ENCODE data around the gene HSPB8.

The HSPB8 gene

GRCh38 chr12:119198440-119198839 is 19.7 kb downstream of the HSPB8 start:
- H3K4me3 ChIP-seq (ENCODE audit: low read depth, low read length, poor library complexity, severe bottlenecking), result no peak overlapping the region
- H3K9ac ChIP-seq (ENCODE audit: low read length), result no peak overlapping the region
- TF ChIP-seq CTCF (IDR thresholded peaks at IDR 0.05; ENCODE audit: low read length) (no peak), EZH2 (IDR thresholded peaks at IDR 0.05; ENCODE audit: borderline replicate concordance, low read length) (no peak)
- no peaks in the 10 kb centered on the region for H3K4me1 ChIP-seq (ENCODE audit: insufficient read depth, low read length, severe bottlenecking)
- no peak overlapping the region for H3K4me2 ChIP-seq (ENCODE audit: low read length)
- no peak overlapping the region for H2AFZ ChIP-seq (ENCODE audit: low read length)
- H3K9me3 ChIP-seq (ENCODE audit: low read length), result no peaks in the 10 kb centered on the region
- H3K27ac ChIP-seq (ENCODE audit: low read depth, low read length, poor library complexity, severe bottlenecking), result no peak overlapping the region
- H3K9me2 ChIP-seq (ENCODE audit: low read depth, low read length), result no peaks in the 10 kb centered on the region
- no peaks in the 10 kb centered on the region for H3K79me2 ChIP-seq (ENCODE audit: insufficient read depth, low read length)
- no peaks in the 10 kb centered on the region for H3F3A ChIP-seq (ENCODE audit: insufficient read depth, low read length)
- H3K27me3 ChIP-seq (ENCODE audit: insufficient read depth, low read length), result no peaks in the 10 kb centered on the region
- H3K36me3 ChIP-seq (ENCODE audit: insufficient read depth, low read length), result no peaks in the 10 kb centered on the region
- H4K20me1 ChIP-seq (ENCODE audit: insufficient read depth, low read length), result no peaks in the 10 kb centered on the region

GRCh38 chr12:119200601-119201000 is 21.9 kb downstream of the HSPB8 start:
- H3K4me1 ChIP-seq (ENCODE audit: insufficient read depth, low read length, severe bottlenecking), result no peaks in the 10 kb centered on the region
- H3K9me2 ChIP-seq (ENCODE audit: low read depth, low read length), result no peaks in the 10 kb centered on the region
- no peak for TF ChIP-seq EZH2 (IDR thresholded peaks at IDR 0.05; ENCODE audit: borderline replicate concordance, low read length)
- TF ChIP-seq CTCF (IDR thresholded peaks at IDR 0.05; ENCODE audit: low read length), result no peak
- no peaks in the 10 kb centered on the region for H4K20me1 ChIP-seq (ENCODE audit: insufficient read depth, low read length)
- no peaks in the 10 kb centered on the region for H3K36me3 ChIP-seq (ENCODE audit: insufficient read depth, low read length)
- H3K27ac ChIP-seq (ENCODE audit: low read depth, low read length, poor library complexity, severe bottlenecking), result no peak overlapping the region
- H3K27me3 ChIP-seq (ENCODE audit: insufficient read depth, low read length), result no peaks in the 10 kb centered on the region
- H3K9ac ChIP-seq (ENCODE audit: low read length), result no peak overlapping the region
- no peak overlapping the region for H3K4me2 ChIP-seq (ENCODE audit: low read length)
- no peaks in the 10 kb centered on the region for H3K79me2 ChIP-seq (ENCODE audit: insufficient read depth, low read length)
- H3K9me3 ChIP-seq (ENCODE audit: low read length), result no peaks in the 10 kb centered on the region
- H3F3A ChIP-seq (ENCODE audit: insufficient read depth, low read length), result no peaks in the 10 kb centered on the region
- H3K4me3 ChIP-seq (ENCODE audit: low read depth, low read length, poor library complexity, severe bottlenecking), result no peak overlapping the region
- no peak overlapping the region for H2AFZ ChIP-seq (ENCODE audit: low read length)

GRCh38 chr12:119201789-119202543 is 23.2 kb downstream of the HSPB8 start:
- no peaks in the 10 kb centered on the region for H3K9me2 ChIP-seq (ENCODE audit: low read depth, low read length)
- no peaks in the 10 kb centered on the region for H3K36me3 ChIP-seq (ENCODE audit: insufficient read depth, low read length)
- H3K27me3 ChIP-seq (ENCODE audit: insufficient read depth, low read length), result no peaks in the 10 kb centered on the region
- no peak overlapping the region for H3K4me3 ChIP-seq (ENCODE audit: low read depth, low read length, poor library complexity, severe bottlenecking)
- no peak overlapping the region for H3K27ac ChIP-seq (ENCODE audit: low read depth, low read length, poor library complexity, severe bottlenecking)
- no peaks in the 10 kb centered on the region for H3K4me1 ChIP-seq (ENCODE audit: insufficient read depth, low read length, severe bottlenecking)
- H3K79me2 ChIP-seq (ENCODE audit: insufficient read depth, low read length), result no peaks in the 10 kb centered on the region
- H3F3A ChIP-seq (ENCODE audit: insufficient read depth, low read length), result no peaks in the 10 kb centered on the region
- TF ChIP-seq CTCF (IDR thresholded peaks at IDR 0.05; ENCODE audit: low read length) (no peak), EZH2 (IDR thresholded peaks at IDR 0.05; ENCODE audit: borderline replicate concordance, low read length) (no peak)
- H2AFZ ChIP-seq (ENCODE audit: low read length), result no peak overlapping the region
- H3K4me2 ChIP-seq (ENCODE audit: low read length), result no peak overlapping the region
- no peaks in the 10 kb centered on the region for H4K20me1 ChIP-seq (ENCODE audit: insufficient read depth, low read length)
- no peak overlapping the region for H3K9ac ChIP-seq (ENCODE audit: low read length)
- no peaks in the 10 kb centered on the region for H3K9me3 ChIP-seq (ENCODE audit: low read length)
